HepG2 (cell line): ENCODE measurements around the gene DNAAF1. TPM values are rescaled to one million over a fixed set of nuclear protein-coding genes. Genes with fewer than 3 reads are reported as not detected.
A peak's percentile ranks its signal among the peaks of the same experiment; 100 is the strongest.

ENCODE experiments used
- ATF7-NPFF ChIP-seq: sonication (generic); formaldehyde crosslinking; IDR thresholded peaks from 2 replicates; pipeline ENCODE4 v1.8.1; 2023; ENCODE audit warnings: mild to moderate bottlenecking, low read depth, missing genetic modification reagents, moderate library complexity
- CAMTA2 ChIP-seq: sonication (generic); formaldehyde crosslinking; IDR thresholded peaks from 2 replicates; pipeline ENCODE4 v1.4.0; 2020; ENCODE audit warnings: mild to moderate bottlenecking, missing genetic modification reagents, borderline replicate concordance
- CTCF ChIP-seq: sonication (generic); formaldehyde crosslinking; IDR thresholded peaks from 2 replicates; pipeline ENCODE4 v1.5.0; 2020; ENCODE audit warnings: mild to moderate bottlenecking, missing genetic modification reagents, moderate library complexity
- ESRRA ChIP-seq: sonication (generic); formaldehyde crosslinking; IDR thresholded peaks from 2 replicates; pipeline ENCODE4 v1.5.1; 2020; ENCODE audit warnings: mild to moderate bottlenecking, low read depth, missing genetic modification reagents
- HMGA1 ChIP-seq: sonication (generic); formaldehyde crosslinking; conservative IDR thresholded peaks from 2 replicates; pipeline ENCODE4 v1.4.0; 2020; ENCODE audit warnings: missing genetic modification reagents
- HMGXB4 ChIP-seq, 2 experiments: sonication (generic) in 1 of 2; formaldehyde crosslinking in 1 of 2; IDR thresholded peaks; 2 replicates each; pipeline versions ENCODE4 v1.4.0 to v1.6.1; 2018 to 2020; ENCODE audit warnings: missing genetic modification reagents in 2 of 2, borderline replicate concordance in 1 of 2, low read depth in 1 of 2, mild to moderate bottlenecking in 1 of 2, missing biosample characterization in 1 of 2
- MAF1 ChIP-seq: sonication (generic); formaldehyde crosslinking; IDR thresholded peaks from 2 replicates; pipeline ENCODE4 v1.5.0; 2020; ENCODE audit warnings: missing genetic modification reagents, borderline replicate concordance
- NONO ChIP-seq, 2 experiments: fragments of 450-650 bp in 1 of 2; sonication (generic) in 1 of 2; formaldehyde crosslinking in 1 of 2; IDR thresholded peaks in 1 of 2; conservative IDR thresholded peaks in 1 of 2; 2 replicates each; pipeline versions ENCODE4 v1.6.1 to v1.8.0; 2017 to 2022; ENCODE audit warnings: mild to moderate bottlenecking in 1 of 2, missing genetic modification reagents in 1 of 2, moderate library complexity in 1 of 2
- RFX3 ChIP-seq: IDR thresholded peaks from 2 replicates; pipeline ENCODE4 v1.6.1; 2016; ENCODE audit warnings: missing biosample characterization, missing genetic modification reagents
- TBX3 ChIP-seq: fragments of 450-650 bp; IDR thresholded peaks from 2 replicates; pipeline ENCODE4 v1.6.1; 2017; ENCODE audit warnings: antibody characterized with exemption, mild to moderate bottlenecking, inconsistent platforms, borderline replicate concordance
- TMF1 ChIP-seq: sonication (generic); formaldehyde crosslinking; IDR thresholded peaks from 2 replicates; pipeline ENCODE4 v1.8.1; 2022; ENCODE audit warnings: low read depth, missing genetic modification reagents
- TOE1 ChIP-seq: sonication (generic); formaldehyde crosslinking; IDR thresholded peaks from 2 replicates; pipeline ENCODE4 v1.4.0; 2020; ENCODE audit warnings: mild to moderate bottlenecking, missing genetic modification reagents
- ZNF329 ChIP-seq: sonication (generic); formaldehyde crosslinking; IDR thresholded peaks from 2 replicates; pipeline ENCODE4 v1.9.0; 2021; ENCODE audit warnings: low read depth, mild to moderate bottlenecking, missing genetic modification reagents
- ZNF333 ChIP-seq: sonication (generic); formaldehyde crosslinking; IDR thresholded peaks from 2 replicates; pipeline ENCODE4 v1.4.0; 2020; ENCODE audit warnings: mild to moderate bottlenecking, missing genetic modification reagents, borderline replicate concordance
- ZNF589 ChIP-seq: sonication (generic); formaldehyde crosslinking; conservative IDR thresholded peaks from 2 replicates; pipeline ENCODE4 v1.8.0; 2022; ENCODE audit warnings: mild to moderate bottlenecking, moderate library complexity, missing genetic modification reagents
- ZNF703 ChIP-seq: sonication (generic); formaldehyde crosslinking; IDR thresholded peaks from 2 replicates; pipeline ENCODE4 v1.5.1; 2020; ENCODE audit warnings: missing genetic modification reagents, mild to moderate bottlenecking, moderate library complexity, borderline replicate concordance
- polyA plus RNA-seq, 8 experiments: library from polyadenylated mRNA; depleted of rRNA in 3 of 8; stranded (reverse) in 7 of 8; unstranded in 1 of 8; fragments of >200 nt; fragmentation: Illumina TruSeq in 4 of 8; extraction: Trizol in 4 of 8; gene quantifications; 2 replicates each; pipeline versions ENCODE4 v1.2.1 to v1.2.3, GENCODE V29; 2011 to 2016; ENCODE audit warnings: low read depth in 4 of 8, missing spikeins in 1 of 8, mixed read lengths in 1 of 8; ENCODE audit not compliant: insufficient read depth in 1 of 8
- total RNA-seq, 5 experiments: library from RNA; depleted of rRNA; stranded (reverse); fragments of >200 nt; fragmentation: Illumina TruSeq; extraction: Trizol; gene quantifications; 2 replicates each; pipeline ENCODE4 v1.2.3, GENCODE V29; 2016; ENCODE audit warnings: low read depth in 1 of 5
- TF ChIP-seq, protein P1 (sequence below), 2 experiments: IDR thresholded peaks; 2 replicates each; pipeline ENCODE4 v1.6.1; 2011 to 2012; ENCODE audit warnings: low read length in 2 of 2, borderline replicate concordance in 1 of 2, low read depth in 1 of 2, mild to moderate bottlenecking in 1 of 2, moderate library complexity in 1 of 2
- TF ChIP-seq, protein P2 (sequence below): fragments of 450-650 bp; IDR thresholded peaks from 2 replicates; pipeline ENCODE4 v1.6.1; 2017; ENCODE audit warnings: mild to moderate bottlenecking

DNAAF1 gene
- total and polyA plus RNA-seq, 2 of the 13 experiments (the other 11 are each of a cell fraction or from before 2014, with no cell fraction given) = 0.04 TPM; not detected in 1

GRCh38 chr16:84144209-84144858, 774 bp upstream of the DNAAF1 start (continued):
- TF ChIP-seq, protein P1, sequence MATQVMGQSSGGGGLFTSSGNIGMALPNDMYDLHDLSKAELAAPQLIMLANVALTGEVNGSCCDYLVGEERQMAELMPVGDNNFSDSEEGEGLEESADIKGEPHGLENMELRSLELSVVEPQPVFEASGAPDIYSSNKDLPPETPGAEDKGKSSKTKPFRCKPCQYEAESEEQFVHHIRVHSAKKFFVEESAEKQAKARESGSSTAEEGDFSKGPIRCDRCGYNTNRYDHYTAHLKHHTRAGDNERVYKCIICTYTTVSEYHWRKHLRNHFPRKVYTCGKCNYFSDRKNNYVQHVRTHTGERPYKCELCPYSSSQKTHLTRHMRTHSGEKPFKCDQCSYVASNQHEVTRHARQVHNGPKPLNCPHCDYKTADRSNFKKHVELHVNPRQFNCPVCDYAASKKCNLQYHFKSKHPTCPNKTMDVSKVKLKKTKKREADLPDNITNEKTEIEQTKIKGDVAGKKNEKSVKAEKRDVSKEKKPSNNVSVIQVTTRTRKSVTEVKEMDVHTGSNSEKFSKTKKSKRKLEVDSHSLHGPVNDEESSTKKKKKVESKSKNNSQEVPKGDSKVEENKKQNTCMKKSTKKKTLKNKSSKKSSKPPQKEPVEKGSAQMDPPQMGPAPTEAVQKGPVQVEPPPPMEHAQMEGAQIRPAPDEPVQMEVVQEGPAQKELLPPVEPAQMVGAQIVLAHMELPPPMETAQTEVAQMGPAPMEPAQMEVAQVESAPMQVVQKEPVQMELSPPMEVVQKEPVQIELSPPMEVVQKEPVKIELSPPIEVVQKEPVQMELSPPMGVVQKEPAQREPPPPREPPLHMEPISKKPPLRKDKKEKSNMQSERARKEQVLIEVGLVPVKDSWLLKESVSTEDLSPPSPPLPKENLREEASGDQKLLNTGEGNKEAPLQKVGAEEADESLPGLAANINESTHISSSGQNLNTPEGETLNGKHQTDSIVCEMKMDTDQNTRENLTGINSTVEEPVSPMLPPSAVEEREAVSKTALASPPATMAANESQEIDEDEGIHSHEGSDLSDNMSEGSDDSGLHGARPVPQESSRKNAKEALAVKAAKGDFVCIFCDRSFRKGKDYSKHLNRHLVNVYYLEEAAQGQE (IDR thresholded peaks at IDR 0.05; ENCODE audit: borderline replicate concordance in 1 of 2, low read depth in 1 of 2, low read length in 2 of 2) = no peak
- no peak for TF ChIP-seq ZNF589 (CRISPR knock-in tag)
- TF ChIP-seq ZNF333 (CRISPR knock-in tag) = no peak
- TF ChIP-seq TOE1 (CRISPR knock-in tag) = no peak
- no peak for TF ChIP-seq TMF1 (CRISPR knock-in tag)
- TF ChIP-seq, protein P2, sequence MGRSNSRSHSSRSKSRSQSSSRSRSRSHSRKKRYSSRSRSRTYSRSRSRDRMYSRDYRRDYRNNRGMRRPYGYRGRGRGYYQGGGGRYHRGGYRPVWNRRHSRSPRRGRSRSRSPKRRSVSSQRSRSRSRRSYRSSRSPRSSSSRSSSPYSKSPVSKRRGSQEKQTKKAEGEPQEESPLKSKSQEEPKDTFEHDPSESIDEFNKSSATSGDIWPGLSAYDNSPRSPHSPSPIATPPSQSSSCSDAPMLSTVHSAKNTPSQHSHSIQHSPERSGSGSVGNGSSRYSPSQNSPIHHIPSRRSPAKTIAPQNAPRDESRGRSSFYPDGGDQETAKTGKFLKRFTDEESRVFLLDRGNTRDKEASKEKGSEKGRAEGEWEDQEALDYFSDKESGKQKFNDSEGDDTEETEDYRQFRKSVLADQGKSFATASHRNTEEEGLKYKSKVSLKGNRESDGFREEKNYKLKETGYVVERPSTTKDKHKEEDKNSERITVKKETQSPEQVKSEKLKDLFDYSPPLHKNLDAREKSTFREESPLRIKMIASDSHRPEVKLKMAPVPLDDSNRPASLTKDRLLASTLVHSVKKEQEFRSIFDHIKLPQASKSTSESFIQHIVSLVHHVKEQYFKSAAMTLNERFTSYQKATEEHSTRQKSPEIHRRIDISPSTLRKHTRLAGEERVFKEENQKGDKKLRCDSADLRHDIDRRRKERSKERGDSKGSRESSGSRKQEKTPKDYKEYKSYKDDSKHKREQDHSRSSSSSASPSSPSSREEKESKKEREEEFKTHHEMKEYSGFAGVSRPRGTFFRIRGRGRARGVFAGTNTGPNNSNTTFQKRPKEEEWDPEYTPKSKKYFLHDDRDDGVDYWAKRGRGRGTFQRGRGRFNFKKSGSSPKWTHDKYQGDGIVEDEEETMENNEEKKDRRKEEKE = no peak
- TF ChIP-seq HMGXB4 (CRISPR knock-in tag; IDR thresholded peaks at IDR 0.05; ENCODE audit: borderline replicate concordance in 1 of 2, low read depth in 1 of 2) = peak in 1 of 2 experiments; percentile 44; a peak in 1 of 4 replicates
- TF ChIP-seq NONO (IDR thresholded peaks at IDR 0.05) = no peak
- no peak for TF ChIP-seq NONO (CRISPR knock-in tag; conservative IDR thresholded peaks at IDR 0.05)
- TF ChIP-seq ZNF329 (CRISPR knock-in tag) = no peak
- TF ChIP-seq RFX3 = no peak
- peak; percentile 54 for TF ChIP-seq CTCF (CRISPR knock-in tag)
- no peak for TF ChIP-seq ZNF703 (CRISPR knock-in tag)
- no peak; the same call in 1 of the 2 replicates for TF ChIP-seq ESRRA (CRISPR knock-in tag)
- no peak for TF ChIP-seq ATF7-NPFF (CRISPR knock-in tag)
- TF ChIP-seq HMGA1 = no peak
- TF ChIP-seq CAMTA2 = 0 out of 2 replicates have a peak, but pooled peaks have one; percentile 13
- no peak for TF ChIP-seq MAF1
- TF ChIP-seq TBX3 = no peak
